Left ventricle myocardium superior (tissue), 1 donor: ENCODE measurements around the gene CLPTM1. TPM values are rescaled to one million over a fixed set of nuclear protein-coding genes. Genes with fewer than 3 reads are reported as not detected.
A peak's percentile ranks its signal among the peaks of the same experiment; 100 is the strongest.
"Not testable (repeated sequence)": the region's sequence is repeated elsewhere in the genome, so short reads cannot be mapped to it uniquely, and the experiment has no call there.

Experiments
- ATAC-seq: fragments of 200-7000 bp; cut with Tn5 transposase; one replicate; pipeline ENCODE4 v1.9.1; 2020; ENCODE audit warnings: mild to moderate bottlenecking, moderate library complexity
- DNase-seq: peaks from one replicate; pipeline ENCODE4 v3.0.0-alpha.2; 2020
- intact Hi-C: fragments of 100-400 bp; cut with micrococcal nuclease; formaldehyde crosslinking; loops from one replicate; pipeline ENCODE4 v1.11.0; 2022
- total RNA-seq: library from RNA; stranded (reverse); fragmentation: NEBNext Ultra II Directional; extraction: Animal tissue kit (Norgen Biotek cat#: 25700); gene quantifications from one replicate; pipeline ENCODE4 v1.2.1, GENCODE V29; 2021
- donor health status: DM: no; HTN: yes; CAD: no; lungs with severe emphysema.

The CLPTM1 gene
- total RNA-seq, 1 donor from 2014 or later, result 97.6 TPM

DNA sequence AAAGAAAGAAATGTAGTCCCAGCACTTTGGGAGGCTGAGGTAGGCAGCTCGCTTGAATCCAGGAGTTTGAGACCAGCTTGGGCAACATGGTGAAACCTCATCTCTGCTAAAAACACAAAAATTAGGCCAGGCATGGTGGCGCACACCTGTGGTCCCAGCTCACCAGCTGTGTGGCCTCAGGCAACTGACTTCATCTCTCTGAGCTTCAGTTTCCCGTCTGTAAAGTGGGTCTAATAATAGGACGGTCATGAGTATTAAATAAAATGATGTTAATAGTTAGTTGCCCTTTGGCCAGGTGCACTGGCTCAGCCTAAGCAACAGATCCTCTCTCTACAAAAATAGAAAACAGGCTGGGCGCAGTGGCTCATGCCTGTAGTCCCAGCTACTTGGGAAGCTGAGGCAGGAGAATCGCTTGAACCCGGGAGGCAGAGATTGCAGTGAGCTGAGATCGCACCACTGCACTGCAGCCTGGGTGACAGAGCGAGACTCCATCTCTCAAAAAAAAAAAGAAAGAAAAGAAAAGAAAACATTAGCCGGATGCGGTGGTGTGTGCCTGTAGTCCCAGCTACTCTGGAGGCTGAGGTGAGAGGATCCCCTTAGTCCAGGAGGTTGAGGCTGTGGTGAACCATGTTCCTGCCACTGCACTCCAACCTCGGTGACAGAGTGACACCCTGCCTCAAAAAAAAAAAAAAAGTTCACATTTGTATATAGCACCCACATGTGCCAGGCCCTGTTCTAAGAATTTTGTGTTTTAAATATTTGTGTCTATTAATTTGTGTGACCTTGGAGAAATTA is 44.1 kb downstream of the CLPTM1 start:
- intact Hi-C loops, ATAC-seq, DNase-seq: not testable (repeated sequence)

DNA sequence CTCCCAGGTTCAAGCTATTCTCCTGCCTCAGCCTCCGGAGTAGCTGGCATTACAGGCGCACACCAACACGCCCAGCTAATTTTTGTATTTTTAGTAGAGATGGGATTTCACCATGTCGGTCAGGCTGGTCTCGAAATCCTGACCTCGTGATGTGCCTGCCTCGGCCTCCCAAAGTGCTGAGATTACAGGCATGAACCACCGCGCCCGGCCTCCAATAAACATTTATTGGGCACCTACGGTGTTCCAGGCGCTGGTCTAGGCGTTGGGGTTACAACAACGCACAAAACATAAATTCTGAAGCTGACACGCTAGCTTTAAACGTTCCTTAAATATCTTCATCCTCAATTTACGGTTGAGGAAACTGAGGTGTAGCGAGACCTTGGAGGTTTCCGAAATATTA is 45.5 kb downstream of the CLPTM1 start:
- intact Hi-C loops, ATAC-seq, DNase-seq: not testable (repeated sequence)

DNA sequence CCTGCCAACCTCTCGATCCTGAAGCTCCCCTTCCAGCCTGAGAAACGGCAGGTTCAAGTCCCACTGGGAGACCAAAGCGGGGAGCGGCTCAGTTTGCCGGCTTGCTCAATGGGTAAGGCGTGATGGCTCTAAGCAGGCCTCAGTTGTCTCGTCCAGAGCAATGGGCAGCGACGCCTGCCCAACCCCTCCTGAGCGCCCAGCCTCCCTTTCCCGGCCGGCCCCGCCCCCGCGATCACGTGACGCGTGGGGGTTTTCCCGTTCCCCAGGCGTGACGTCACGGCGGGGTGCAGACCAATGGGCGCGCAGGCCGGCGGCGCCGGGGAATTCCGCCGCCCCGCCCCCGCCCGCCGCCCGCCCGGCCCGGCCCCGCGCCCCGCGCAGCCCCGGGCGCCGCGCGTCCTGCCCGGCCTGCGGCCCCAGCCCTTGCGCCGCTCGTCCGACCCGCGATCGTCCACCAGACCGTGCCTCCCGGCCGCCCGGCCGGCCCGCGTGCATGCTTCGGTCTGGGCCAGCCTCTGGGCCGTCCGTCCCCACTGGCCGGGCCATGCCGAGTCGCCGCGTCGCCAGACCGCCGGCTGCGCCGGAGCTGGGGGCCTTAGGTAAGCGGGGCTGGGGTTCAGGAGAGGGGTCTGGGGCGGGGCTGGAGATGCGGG is 46.0 kb downstream of the CLPTM1 start, which contains the start of gene RELB:
TSS of gene RELB (plus strand) at position 378 of the 653 bp plus-strand sequence. CDS start at position 494, 116 bp downstream.
- intact Hi-C loops, result no loop called here
- ATAC-seq (peak; percentile 70), DNase-seq (peak; percentile 98)

DNA sequence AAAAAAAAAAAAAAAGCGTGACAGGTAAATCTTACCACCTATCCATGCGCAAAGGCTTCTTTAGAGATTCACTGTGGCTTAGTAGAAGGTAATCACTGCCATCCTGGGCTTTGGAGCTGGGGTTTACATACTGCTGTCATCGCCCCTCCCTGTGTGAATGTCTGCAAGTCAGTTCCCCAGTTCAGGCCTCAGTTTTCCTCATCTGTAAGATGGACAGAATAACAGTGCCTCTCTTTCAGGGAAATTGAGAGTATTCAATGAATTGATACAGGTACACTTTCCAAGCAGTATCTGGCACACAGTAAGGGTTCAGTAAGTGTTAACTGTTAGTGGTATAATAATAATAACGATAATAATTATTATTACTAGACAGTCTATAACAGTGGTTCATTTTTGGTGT is 48.3 kb downstream of the CLPTM1 start:
- DNase-seq (no peak), ATAC-seq (no peak)
- intact Hi-C loops, result no loop called here

DNA sequence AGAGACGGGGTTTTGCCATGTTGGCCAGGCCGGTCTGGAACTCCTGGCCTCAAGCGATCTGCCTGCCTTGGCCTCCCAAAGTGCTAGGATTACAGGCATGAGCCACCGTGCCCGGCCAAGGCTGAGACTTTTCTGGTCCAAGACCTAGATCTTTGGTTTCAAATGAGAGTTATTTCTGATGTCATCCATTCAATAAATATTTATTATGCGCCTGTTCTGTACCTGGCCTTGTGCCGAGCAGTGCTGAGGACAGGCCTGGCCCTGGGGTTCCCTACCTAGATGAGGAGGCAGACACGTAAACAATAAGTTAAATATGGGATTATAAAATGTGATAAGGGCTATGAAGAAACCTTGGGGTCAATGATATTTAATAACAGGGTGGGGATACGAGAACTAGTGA is 50.6 kb downstream of the CLPTM1 start:
- ATAC-seq (no peak), DNase-seq (no peak)
- intact Hi-C loops, result no loop called here

DNA sequence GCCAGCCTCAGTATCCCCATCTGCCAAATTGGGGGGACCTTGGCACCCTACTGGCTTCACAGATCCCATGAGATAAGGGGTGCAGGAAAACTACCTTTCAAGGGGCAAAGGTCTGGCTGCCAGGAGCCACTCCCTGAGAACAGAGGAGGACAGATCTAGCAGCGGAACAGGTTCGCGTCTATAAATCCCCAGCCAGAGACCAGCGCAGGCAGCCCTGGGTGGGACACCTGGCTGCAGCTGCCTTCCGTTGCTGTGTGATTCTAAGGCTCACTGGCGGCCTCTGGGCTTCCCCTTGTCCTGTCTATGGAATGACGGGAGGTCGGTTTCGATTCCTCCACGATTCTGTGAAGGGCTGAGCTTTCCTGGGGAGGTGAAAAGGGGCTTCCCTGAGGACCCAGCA is 53.4 kb downstream of the CLPTM1 start:
- ATAC-seq (no peak), DNase-seq (no peak)
- intact Hi-C loops, result no loop called here

DNA sequence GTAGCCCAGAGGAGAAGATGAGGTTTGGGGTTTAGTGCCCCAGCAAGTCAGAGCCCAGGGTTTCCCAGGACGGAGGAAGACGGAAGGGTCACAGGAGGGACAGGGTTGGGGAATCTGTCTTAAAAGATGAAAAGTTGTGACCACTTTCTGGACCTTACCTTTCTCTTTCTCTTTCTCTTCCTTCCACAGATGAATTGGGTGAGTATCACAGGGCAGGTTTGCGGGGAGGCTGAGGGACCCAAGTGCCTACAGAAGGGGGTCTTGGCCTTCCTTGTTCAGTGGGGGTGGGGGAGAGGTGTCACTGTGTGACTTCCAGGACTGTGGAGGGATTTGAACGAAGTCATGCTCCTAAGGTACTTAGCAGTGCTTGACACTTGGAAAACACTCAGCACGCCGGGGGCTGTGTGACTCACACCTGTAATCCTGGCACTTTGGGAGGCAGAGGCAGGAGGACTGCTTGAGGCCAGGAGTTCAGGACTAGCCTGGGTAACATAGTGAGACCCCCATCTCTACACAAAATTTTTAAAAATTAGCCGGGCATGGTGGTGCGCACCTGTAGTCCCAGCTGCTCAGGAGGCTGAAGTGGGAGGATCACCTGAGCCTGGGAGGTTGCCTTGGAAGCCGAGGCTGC is 54.6 kb downstream of the CLPTM1 start:
- intact Hi-C loops, result no loop called here
- ATAC-seq (no peak), DNase-seq (no peak)

DNA sequence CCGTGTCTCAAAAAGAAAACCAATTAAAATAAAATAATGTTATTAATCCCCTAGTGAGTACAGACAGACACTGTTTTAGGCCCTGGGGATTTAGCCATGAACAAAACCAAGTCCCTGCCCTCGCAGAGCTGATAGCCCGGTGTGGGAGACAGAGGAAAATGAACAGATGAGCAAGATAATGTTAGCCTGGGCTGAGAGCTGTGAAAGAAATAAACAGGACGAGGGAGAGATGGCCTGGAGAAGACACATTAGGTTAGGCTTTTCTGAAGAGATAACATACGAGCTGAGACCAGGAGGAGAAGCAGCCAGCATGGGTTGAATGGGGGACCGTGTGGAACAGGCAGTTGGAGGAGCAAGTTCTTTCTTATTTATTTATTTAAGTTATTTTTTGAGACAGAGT is 55.1 kb downstream of the CLPTM1 start:
- intact Hi-C loops, result no loop called here
- ATAC-seq (no peak), DNase-seq (no peak)

DNA sequence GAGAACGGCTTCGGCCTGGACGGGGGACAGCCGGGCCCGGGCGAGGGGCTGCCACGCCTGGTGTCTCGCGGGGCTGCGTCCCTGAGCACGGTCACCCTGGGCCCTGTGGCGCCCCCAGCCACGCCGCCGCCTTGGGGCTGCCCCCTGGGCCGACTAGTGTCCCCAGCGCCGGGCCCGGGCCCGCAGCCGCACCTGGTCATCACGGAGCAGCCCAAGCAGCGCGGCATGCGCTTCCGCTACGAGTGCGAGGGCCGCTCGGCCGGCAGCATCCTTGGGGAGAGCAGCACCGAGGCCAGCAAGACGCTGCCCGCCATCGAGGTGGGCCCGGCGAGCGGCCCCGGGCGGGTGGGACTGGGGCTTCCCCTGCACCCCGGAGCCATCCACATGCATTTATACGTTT is 56.8 kb downstream of the CLPTM1 start:
- intact Hi-C loops, result no loop called here
- DNase-seq, result no peak
- no peak for ATAC-seq

DNA sequence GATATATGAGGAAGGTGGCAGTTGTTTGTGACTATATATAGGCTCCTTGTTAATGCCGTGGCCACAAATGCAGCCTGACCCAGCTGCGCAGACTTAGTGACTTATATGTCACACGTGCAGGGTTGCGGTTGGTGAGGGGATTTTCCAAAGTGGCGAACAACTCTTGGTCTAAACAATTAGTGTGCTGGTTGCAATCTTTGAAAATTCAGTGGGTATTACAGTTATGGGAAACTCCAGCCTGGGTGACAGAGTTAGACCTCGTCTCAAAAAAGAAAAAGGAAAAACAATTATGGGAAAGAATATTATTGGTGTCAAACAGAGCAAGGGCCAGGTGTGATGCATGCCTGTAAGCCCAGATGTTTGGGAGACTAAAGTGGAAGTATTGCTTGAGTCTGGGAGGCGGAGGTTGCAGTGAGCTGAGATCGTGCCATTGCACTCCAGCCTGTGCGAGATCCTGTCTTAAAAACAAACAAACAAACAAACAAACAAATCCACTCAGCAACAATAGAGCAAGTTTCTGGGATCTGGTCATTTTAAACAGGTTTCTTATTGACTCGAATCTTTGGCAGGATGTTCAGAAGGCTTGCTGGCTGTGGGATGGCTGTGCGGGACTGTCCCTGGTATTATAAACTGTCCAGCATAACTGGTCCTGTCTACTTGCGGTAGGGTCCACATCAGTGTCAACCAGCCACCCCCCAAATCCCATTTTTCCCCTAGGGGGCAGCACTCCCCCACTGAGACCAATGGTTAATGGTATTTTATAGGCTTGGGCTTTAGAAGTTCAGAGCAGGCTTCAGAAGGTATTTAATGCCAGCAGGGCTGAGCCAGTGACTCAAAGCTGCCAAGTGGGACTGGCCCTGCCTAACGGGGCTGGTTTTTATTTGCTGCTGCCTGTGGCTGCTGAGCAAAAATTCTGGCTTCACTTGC is 61.5 kb downstream of the CLPTM1 start:
- ATAC-seq (peak; percentile 83), DNase-seq (peak; percentile 56)
- intact Hi-C loops, result no loop called here

DNA sequence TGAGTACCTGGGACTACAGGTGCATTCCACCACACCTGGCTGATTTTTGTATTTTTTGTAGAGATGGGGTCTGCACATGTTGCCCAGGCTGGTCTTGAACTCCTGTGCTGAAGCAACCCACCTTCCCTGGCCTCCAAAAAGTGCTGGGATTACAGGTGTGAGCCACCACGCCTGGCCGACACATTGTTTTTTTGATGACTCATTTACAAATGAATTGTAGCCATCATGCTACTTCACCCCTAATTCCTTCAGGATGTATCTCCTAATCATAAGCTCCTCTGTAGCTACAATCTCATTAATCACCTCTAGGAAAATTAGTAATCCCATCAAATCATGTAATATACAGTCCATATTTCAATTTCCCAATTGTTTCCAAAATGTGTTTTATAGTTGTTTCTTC is 64.0 kb downstream of the CLPTM1 start:
- DNase-seq, result no peak
- ATAC-seq, result no peak
- intact Hi-C loops, result no loop called here

DNA sequence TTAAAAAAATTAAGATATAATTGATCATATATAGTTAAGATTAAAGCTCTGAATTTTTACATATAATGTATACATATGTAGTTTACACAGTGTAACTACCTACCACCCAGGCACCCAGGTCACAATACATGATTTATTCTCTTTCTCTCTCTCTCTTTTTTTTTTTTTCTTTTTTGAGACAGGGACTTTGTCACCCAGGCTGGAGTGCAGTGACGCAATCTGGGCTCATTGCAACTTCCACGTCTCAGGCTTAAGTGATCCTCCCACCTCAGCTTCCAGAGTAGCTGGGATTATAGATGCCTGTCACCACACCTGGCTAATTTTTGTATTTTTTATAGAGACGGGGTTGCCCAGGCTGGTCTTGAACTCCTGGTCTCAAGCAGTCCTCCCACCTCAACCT is 64.9 kb downstream of the CLPTM1 start:
- no peak for ATAC-seq
- DNase-seq, result no peak
- intact Hi-C loops, result no loop called here

DNA sequence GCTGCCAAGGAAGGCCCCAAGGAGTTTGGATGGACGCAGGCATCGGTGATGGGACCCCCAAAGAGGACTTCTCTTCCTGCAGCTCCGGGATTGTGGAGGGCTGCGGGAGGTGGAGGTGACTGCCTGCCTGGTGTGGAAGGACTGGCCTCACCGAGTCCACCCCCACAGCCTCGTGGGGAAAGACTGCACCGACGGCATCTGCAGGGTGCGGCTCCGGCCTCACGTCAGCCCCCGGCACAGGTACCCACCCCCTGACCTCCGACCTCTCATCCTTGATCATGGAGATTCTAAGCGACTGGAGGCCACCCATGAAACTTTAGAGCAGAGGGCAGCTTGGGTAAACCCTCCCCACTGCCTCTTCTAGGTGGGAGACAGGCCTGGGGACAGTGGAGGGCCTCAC is 66.8 kb downstream of the CLPTM1 start:
- ATAC-seq (no peak), DNase-seq (no peak)
- intact Hi-C loops, result no loop called here

DNA sequence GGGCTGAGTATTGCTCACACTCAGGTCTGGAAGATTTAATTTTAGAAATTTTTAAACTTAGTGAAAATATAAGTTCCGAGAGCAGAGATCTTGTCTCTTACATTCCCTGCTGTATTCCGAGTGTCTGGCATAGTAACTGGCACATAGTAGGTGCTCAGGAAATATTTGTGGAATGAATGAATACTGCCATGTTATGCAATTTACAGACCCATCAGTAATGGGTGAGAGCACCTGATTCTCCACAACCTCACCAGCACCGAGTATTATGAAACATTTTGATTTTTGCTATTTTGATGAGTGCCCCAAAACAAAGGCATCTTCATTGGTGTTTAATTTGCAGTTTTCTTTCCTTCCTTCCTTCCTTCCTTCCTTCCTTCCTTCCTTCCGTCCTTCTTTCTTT is 67.9 kb downstream of the CLPTM1 start:
- intact Hi-C loops, result no loop called here
- no peak for ATAC-seq
- no peak for DNase-seq

DNA sequence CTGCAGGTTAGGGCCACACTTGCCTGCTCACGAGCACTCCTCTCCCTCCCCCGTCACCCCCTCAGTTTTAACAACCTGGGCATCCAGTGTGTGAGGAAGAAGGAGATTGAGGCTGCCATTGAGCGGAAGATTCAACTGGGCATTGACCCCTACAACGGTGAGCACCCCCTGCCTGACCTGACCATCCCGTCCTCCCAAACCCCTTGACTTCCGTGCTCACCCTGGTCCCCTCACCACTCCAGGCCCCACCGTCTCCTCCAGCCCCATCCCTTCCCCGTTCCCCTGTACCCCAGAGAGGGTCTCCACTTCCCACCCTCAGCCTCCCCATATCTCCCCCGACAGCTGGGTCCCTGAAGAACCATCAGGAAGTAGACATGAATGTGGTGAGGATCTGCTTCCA is 70.1 kb downstream of the CLPTM1 start:
- intact Hi-C loops, result no loop called here
- ATAC-seq, result no peak
- no peak for DNase-seq

DNA sequence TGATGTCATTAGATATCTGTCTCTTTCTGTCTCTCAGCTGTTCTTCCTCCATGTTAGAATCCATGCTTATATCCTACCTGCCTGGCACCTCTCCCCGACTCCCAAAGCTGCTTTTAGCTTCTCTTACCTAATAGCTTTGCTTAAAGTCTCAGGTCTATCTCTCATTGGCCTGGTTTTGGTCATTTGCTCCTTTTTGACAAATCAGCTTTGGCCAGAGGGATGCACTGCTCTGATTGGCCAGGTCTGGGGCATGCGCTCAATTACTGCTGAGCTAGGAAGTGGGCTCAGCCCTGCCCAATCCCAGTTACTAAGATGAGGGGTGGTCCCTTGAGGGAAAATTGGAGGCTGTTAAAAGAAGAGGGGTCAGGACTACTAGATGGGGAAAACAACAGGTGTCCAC is 72.2 kb downstream of the CLPTM1 start:
- DNase-seq, result no peak
- no peak for ATAC-seq
- intact Hi-C loops, result no loop called here

DNA sequence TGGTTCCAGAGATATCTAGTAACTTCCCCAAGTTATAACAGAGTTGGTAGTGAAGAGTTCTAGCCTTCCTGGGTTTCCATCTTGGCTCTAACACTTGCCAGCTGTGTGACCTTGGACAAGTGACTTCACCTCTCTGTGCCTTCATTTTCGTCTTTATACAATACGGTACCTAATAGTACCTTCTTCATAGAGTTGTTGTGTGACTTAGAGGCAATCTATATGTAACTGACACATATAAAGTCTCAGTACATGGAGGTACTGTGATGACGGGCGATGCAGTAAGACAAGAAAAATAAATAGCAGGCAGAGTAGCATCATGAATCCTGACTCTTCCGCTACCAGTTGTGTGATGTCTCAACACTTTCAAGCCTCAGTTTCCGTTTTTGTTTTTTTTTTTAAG is 75.6 kb downstream of the CLPTM1 start:
- intact Hi-C loops, result no loop called here
- ATAC-seq (no peak), DNase-seq (no peak)

DNA sequence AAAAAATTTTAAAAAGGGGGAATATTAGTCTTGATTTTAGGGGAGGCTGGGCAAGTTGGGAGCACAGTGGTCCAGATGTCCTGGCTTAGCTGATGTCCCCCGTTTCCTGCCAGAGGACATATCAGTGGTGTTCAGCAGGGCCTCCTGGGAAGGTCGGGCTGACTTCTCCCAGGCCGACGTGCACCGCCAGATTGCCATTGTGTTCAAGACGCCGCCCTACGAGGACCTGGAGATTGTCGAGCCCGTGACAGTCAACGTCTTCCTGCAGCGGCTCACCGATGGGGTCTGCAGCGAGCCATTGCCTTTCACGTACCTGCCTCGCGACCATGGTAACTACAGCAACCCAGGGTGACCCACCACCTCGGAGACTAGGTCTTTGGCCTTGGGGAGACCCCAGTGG is 77.2 kb downstream of the CLPTM1 start:
- ATAC-seq, result no peak
- intact Hi-C loops, result no loop called here

DNA sequence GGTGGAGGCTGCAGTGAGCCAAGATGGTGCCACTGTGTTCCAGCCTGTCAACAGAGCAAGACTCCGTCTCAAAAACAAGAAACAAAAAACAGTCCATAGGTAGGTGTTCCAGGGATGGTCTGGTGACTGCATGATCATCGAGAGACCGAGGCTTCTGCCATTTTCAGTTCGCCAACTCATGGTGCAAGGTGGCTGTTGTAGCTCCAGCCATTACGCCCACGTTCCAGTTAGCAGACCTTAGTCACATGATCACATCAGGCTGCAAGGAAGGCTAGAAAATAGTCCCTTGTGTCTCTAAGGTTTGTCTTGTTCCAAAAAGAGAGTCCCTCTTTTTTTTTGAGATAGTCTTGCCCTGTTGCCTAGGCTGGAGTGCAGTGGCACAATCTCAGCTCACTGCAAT is 80.6 kb downstream of the CLPTM1 start:
- ATAC-seq (no peak), DNase-seq (no peak)
- intact Hi-C loops, result no loop called here

More for the DNA sequence above, 77.2 kb downstream of the CLPTM1 start:
- no peak for DNase-seq
